WTC11 (cell line): Measurements from ENCODE around the gene ATP2B3. TPM values are rescaled to one million over a fixed set of nuclear protein-coding genes. Genes with fewer than 3 reads are reported as not detected.
A peak's percentile ranks its signal among the peaks of the same experiment; 100 is the strongest.

Experiments used
- ATAC-seq: fragments of 200-7000 bp; cut with Tn5 transposase; 2 replicates; pipeline ENCODE4 v1.10.0; 2021; ENCODE audit warnings: mild to moderate bottlenecking, moderate library complexity
- CTCF ChIA-PET: fragments of 300-600 bp; sonication (Branson Sonifier 250); formaldehyde crosslinking; loops from one replicate; lab custom pipeline; 2021; ENCODE audit warnings: antibody characterized with exemption; lab: Charles Lee
- POLR2A ChIA-PET: fragments of 350-600 bp; sonication (Branson Sonifier 250); formaldehyde crosslinking; loops from one replicate; lab custom pipeline; 2021; ENCODE audit warnings: antibody characterized with exemption; lab: Charles Lee
- DNase-seq: peaks from one replicate; pipeline ENCODE4 v3.0.0; 2021; ENCODE audit warnings: low spot score
- H3K27ac Mint-ChIP-seq: 2 replicates; pipeline ENCODE4 v1.8.0; 2021; ENCODE audit warnings: mixed read lengths
- H3K27me3 Mint-ChIP-seq: 2 replicates; pipeline ENCODE4 v1.8.0; 2021; ENCODE audit warnings: low read depth, mild to moderate bottlenecking, moderate library complexity, mixed read lengths
- H3K36me3 Mint-ChIP-seq: 2 replicates; pipeline ENCODE4 v1.8.0; 2021; ENCODE audit warnings: mixed read lengths
- H3K4me1 Mint-ChIP-seq: 2 replicates; pipeline ENCODE4 v1.8.0; 2022; ENCODE audit warnings: mixed read lengths
- H3K4me3 Mint-ChIP-seq: 2 replicates; pipeline ENCODE4 v1.8.0; 2021; ENCODE audit warnings: mild to moderate bottlenecking, moderate library complexity, mixed read lengths
- H3K9me3 Mint-ChIP-seq: 2 replicates; pipeline ENCODE4 v1.8.0; 2021; ENCODE audit warnings: mixed read lengths
- ARID4B ChIP-seq: sonication (generic); formaldehyde crosslinking; IDR thresholded peaks from 2 replicates; pipeline ENCODE4 v1.8.0; 2023; ENCODE audit warnings: missing genetic modification reagents, mild to moderate bottlenecking, borderline replicate concordance
- ATF2 ChIP-seq: sonication (generic); formaldehyde crosslinking; IDR thresholded peaks from 2 replicates; pipeline ENCODE4 v1.8.1; 2022; ENCODE audit warnings: low read depth, missing genetic modification reagents, borderline replicate concordance
- CDX4 ChIP-seq: fragments of 250-450 bp; sonication (Bioruptor Pico); IDR thresholded peaks from 2 replicates; pipeline ENCODE4 v1.9.0; 2021; ENCODE audit warnings: moderate library complexity, mild to moderate bottlenecking, inconsistent platforms, borderline replicate concordance
- E2F4 ChIP-seq: sonication (generic); formaldehyde crosslinking; IDR thresholded peaks from 2 replicates; pipeline ENCODE4 v1.8.1; 2022; ENCODE audit warnings: low read depth, mild to moderate bottlenecking, moderate library complexity, missing genetic modification reagents, borderline replicate concordance
- ETV6 ChIP-seq: sonication (generic); formaldehyde crosslinking; IDR thresholded peaks from 2 replicates; pipeline ENCODE4 v1.8.1; 2022; ENCODE audit warnings: mild to moderate bottlenecking, missing genetic modification reagents
- FOXP1 ChIP-seq: sonication (generic); formaldehyde crosslinking; IDR thresholded peaks from 2 replicates; pipeline ENCODE4 v1.8.0; 2022; ENCODE audit warnings: missing genetic modification reagents, mild to moderate bottlenecking, moderate library complexity, borderline replicate concordance
- GRHL2 ChIP-seq: fragments of 250-450 bp; sonication (Bioruptor Pico); IDR thresholded peaks from 2 replicates; pipeline ENCODE4 v1.8.0; 2022; ENCODE audit warnings: mild to moderate bottlenecking, moderate library complexity; ENCODE audit not compliant: insufficient replicate concordance, severe bottlenecking
- GTF2I ChIP-seq: fragments of 250-450 bp; sonication (Bioruptor Pico); conservative IDR thresholded peaks from 2 replicates; pipeline ENCODE4 v1.4.0; 2021; ENCODE audit warnings: mild to moderate bottlenecking
- JAZF1 ChIP-seq: fragments of 250-450 bp; sonication (Bioruptor Pico); IDR thresholded peaks from 2 replicates; pipeline ENCODE4 v1.9.0; 2021; ENCODE audit warnings: moderate library complexity, mild to moderate bottlenecking, inconsistent platforms
- JUN ChIP-seq: sonication (generic); formaldehyde crosslinking; IDR thresholded peaks from 2 replicates; pipeline ENCODE4 v1.8.0; 2023; ENCODE audit warnings: mild to moderate bottlenecking, missing genetic modification reagents
- KAT7 ChIP-seq: sonication (generic); formaldehyde crosslinking; IDR thresholded peaks from 2 replicates; pipeline ENCODE4 v1.8.1; 2023; ENCODE audit warnings: missing genetic modification reagents, mild to moderate bottlenecking, borderline replicate concordance
- MLX ChIP-seq: sonication (generic); formaldehyde crosslinking; IDR thresholded peaks from 2 replicates; pipeline ENCODE4 v1.8.1; 2023; ENCODE audit warnings: mild to moderate bottlenecking, missing genetic modification reagents, moderate library complexity
- PRDM15 ChIP-seq: sonication (generic); formaldehyde crosslinking; IDR thresholded peaks from 2 replicates; pipeline ENCODE4 v1.8.0; 2022; ENCODE audit warnings: missing genetic modification reagents
- TP53 ChIP-seq: sonication (generic); formaldehyde crosslinking; IDR thresholded peaks from 2 replicates; pipeline ENCODE4 v1.8.1; 2023; ENCODE audit warnings: mild to moderate bottlenecking, missing genetic modification reagents
- ZNF138 ChIP-seq: sonication (generic); formaldehyde crosslinking; conservative IDR thresholded peaks from 2 replicates; pipeline ENCODE4 v1.8.1; 2022; ENCODE audit warnings: mild to moderate bottlenecking, moderate library complexity, missing genetic modification reagents
- ZNF416 ChIP-seq: fragments of 250-450 bp; sonication (Bioruptor Pico); IDR thresholded peaks from 2 replicates; pipeline ENCODE4 v1.9.0; 2021; ENCODE audit warnings: mild to moderate bottlenecking, inconsistent platforms
- total RNA-seq: library from RNA; stranded (reverse); gene quantifications from 3 replicates; pipeline ENCODE4 v1.2.3, GENCODE V29; 2021

ATP2B3 gene
- total RNA-seq, 1 experiment from 2014 or later = 0.28 TPM

- TF ChIP-seq ATF2 = no peak
- no peak for TF ChIP-seq CDX4 (CRISPR knock-in tag)
- no peak for TF ChIP-seq ETV6 (CRISPR knock-in tag)
- no peak for TF ChIP-seq KAT7
- TF ChIP-seq MLX (CRISPR knock-in tag) = no peak
Observed at GRCh38 chrX:153564047-153564606, 46.7 kb downstream of the ATP2B3 start (continued).

- no peak overlapping the region for H3K4me3 Mint-ChIP-seq
- H3K4me1 Mint-ChIP-seq = peaks cover 8% of the 10 kb centered on the region
- ATAC-seq (peak; percentile 77), DNase-seq (peak; percentile 40)
- no peak for TF ChIP-seq MLX (CRISPR knock-in tag)
- ChIA-PET CTCF (interaction anchor here (0.7 to 6.4 kb wide), 7 partner anchors 11 to 103 kb away, joined by 3 to 48 read pairs (median 6); no protein-coding TSS in a partner anchor), POLR2A (no interaction called here)
- H3K36me3 Mint-ChIP-seq = no peaks in the 10 kb centered on the region
- H3K9me3 Mint-ChIP-seq = no peaks in the 10 kb centered on the region
- H3K27ac Mint-ChIP-seq = no peak overlapping the region
- H3K27me3 Mint-ChIP-seq = no peaks in the 10 kb centered on the region; the same call in 1 of the 2 replicates
Observed at GRCh38 chrX:153565996-153566580, 48.6 kb downstream of the ATP2B3 start.

GRCh38 chrX:153568451-153569011 lies 51.1 kb downstream of the ATP2B3 start:
- DNase-seq = peak; percentile 24
- POLR2A ChIA-PET = no interaction called here
- ATAC-seq = peak; percentile 54
- TF ChIP-seq JUN (CRISPR knock-in tag) (no peak), FOXP1 (CRISPR knock-in tag) (no peak), TP53 (CRISPR knock-in tag) (no peak), ARID4B (no peak), ZNF416 (CRISPR knock-in tag) (no peak), JAZF1 (no peak), PRDM15 (CRISPR knock-in tag) (no peak), GRHL2 (CRISPR knock-in tag) (no peak), GTF2I (CRISPR knock-in tag) (no peak), ZNF138 (CRISPR knock-in tag) (no peak), KAT7 (no peak), E2F4 (no peak)

More at GRCh38 chrX:153568451-153569011, 51.1 kb downstream of the ATP2B3 start:
- H3K27ac Mint-ChIP-seq = no peak overlapping the region
- peaks cover 8% of the 10 kb centered on the region for H3K4me1 Mint-ChIP-seq
- CTCF ChIA-PET = interaction anchor here (0.7 to 6.4 kb wide), 16 partner anchors 9 to 140 kb away, joined by 3 to 48 read pairs (median 6); partner anchors contain the start of gene HAUS7
- H3K4me3 Mint-ChIP-seq = no peak overlapping the region
- no peaks in the 10 kb centered on the region for H3K9me3 Mint-ChIP-seq
- H3K36me3 Mint-ChIP-seq = no peaks in the 10 kb centered on the region
- no peaks in the 10 kb centered on the region for H3K27me3 Mint-ChIP-seq
